DOHH2 (cell line): ENCODE data around the gene LEF1.

ENCODE experiments used
- H3F3A ChIP-seq: fragments of 200-600 bp; sonication (generic), shearing (Covaris generic); 2 replicates; pipeline ENCODE4 v1.6.0; 2016; ENCODE audit warnings: antibody characterized with exemption, mild to moderate bottlenecking; ENCODE audit not compliant: control insufficient read depth, insufficient read depth
- H3K27ac ChIP-seq: fragments of 200-600 bp; sonication (generic); 2 replicates; pipeline ENCODE4 v1.5.1; 2014; ENCODE audit warnings: low read depth, mild to moderate bottlenecking, low read length, moderate library complexity
- H3K27me3 ChIP-seq: fragments of 200-600 bp; sonication (generic); 2 replicates; pipeline ENCODE4 v1.6.1; 2014; ENCODE audit warnings: mild to moderate bottlenecking, low read length, mixed read lengths; ENCODE audit not compliant: control insufficient read depth
- H3K36me3 ChIP-seq: fragments of 200-600 bp; sonication (generic); 2 replicates; pipeline ENCODE4 v1.6.1; 2014; ENCODE audit warnings: mild to moderate bottlenecking, low read length, moderate library complexity, mixed read lengths; ENCODE audit not compliant: control insufficient read depth
- H3K4me1 ChIP-seq: fragments of 200-600 bp; sonication (generic); 2 replicates; pipeline ENCODE4 v1.6.1; 2014; ENCODE audit warnings: mild to moderate bottlenecking, low read length, mixed read lengths; ENCODE audit not compliant: control insufficient read depth
- H3K4me2 ChIP-seq: fragments of 200-600 bp; sonication (generic); 2 replicates; pipeline ENCODE4 v1.6.0; 2014; ENCODE audit warnings: mild to moderate bottlenecking, low read length, moderate library complexity
- H3K4me3 ChIP-seq: fragments of 200-600 bp; sonication (generic); 2 replicates; pipeline ENCODE4 v1.5.1; 2014; ENCODE audit warnings: mild to moderate bottlenecking, low read length, mixed read lengths
- H3K79me2 ChIP-seq: fragments of 200-600 bp; sonication (generic); 2 replicates; pipeline ENCODE4 v1.6.1; 2014; ENCODE audit warnings: mild to moderate bottlenecking, low read length, mixed read lengths; ENCODE audit not compliant: control insufficient read depth
- H3K9me2 ChIP-seq: fragments of 200-600 bp; sonication (generic); replicated peaks from 2 replicates; pipeline ENCODE4 v1.6.1; 2014; ENCODE audit warnings: mild to moderate bottlenecking, low read length, mixed read lengths; ENCODE audit not compliant: control insufficient read depth
- H3K9me3 ChIP-seq: fragments of 200-600 bp; sonication (generic); 2 replicates; pipeline ENCODE4 v1.6.1; 2014; ENCODE audit warnings: antibody characterized with exemption, low read length, mixed read lengths; ENCODE audit not compliant: control insufficient read depth, insufficient read depth
- H4K20me1 ChIP-seq: fragments of 200-600 bp; sonication (generic); 2 replicates; pipeline ENCODE4 v1.6.0; 2014; ENCODE audit warnings: low read depth, mild to moderate bottlenecking, antibody characterized with exemption, low read length, moderate library complexity; ENCODE audit not compliant: control insufficient read depth, insufficient read depth
- CTCF ChIP-seq: fragments of 200-600 bp; sonication (generic); IDR thresholded peaks from one replicate; pipeline ENCODE4 v1.5.1; 2014; ENCODE audit warnings: antibody characterized with exemption, mild to moderate bottlenecking, low read depth, low read length; ENCODE audit not compliant: poor library complexity, severe bottlenecking
- EZH2phosphoT487 ChIP-seq: fragments of 200-600 bp; sonication (generic); IDR thresholded peaks from 2 replicates; pipeline ENCODE4 v1.6.1; 2017; ENCODE audit warnings: borderline replicate concordance, mild to moderate bottlenecking, antibody characterized with exemption, low read length, moderate library complexity, mixed read lengths

The LEF1 gene

DNA sequence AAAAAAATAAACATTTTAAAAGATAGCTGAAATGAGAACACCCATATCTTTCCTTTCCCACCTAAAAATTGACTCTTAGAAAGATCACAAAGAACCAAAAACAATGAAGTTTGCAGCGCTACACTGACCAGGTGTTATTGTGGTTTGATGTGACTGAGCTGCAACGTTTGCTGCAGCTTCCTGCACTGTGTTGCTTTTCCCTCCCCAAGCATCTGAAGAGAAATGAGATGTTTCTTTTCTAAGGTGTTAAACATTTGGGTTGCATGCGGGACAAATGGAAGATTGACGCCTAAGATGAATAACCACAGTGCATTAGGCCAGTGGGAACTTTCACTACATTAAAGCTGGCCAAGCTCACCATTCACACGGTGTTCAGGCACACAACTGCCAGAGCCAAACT, 8.9 kb downstream of the LEF1 start:
- Histone ChIP-seq H3K27me3 (no peaks in the 10 kb centered on the region), H3K4me1 (peaks cover 58% of the 10 kb centered on the region), H3K4me2 (peak overlapping the region; percentile 68), H3K9me2 (no peaks in the 10 kb centered on the region), H3K79me2 (peaks cover 35% of the 10 kb centered on the region), H3K27ac (peak overlapping the region; percentile 54), H3F3A (peaks cover 10% of the 10 kb centered on the region), H3K4me3 (peak overlapping the region; percentile 53), H3K36me3 (peaks cover 43% of the 10 kb centered on the region), H4K20me1 (no peaks in the 10 kb centered on the region), H3K9me3 (no peaks in the 10 kb centered on the region)
- TF ChIP-seq EZH2phosphoT487 (no peak), CTCF (no peak)

GRCh38 chr4:108157655-108158054, 11.1 kb downstream of the LEF1 start:
- H4K20me1 ChIP-seq: no peaks in the 10 kb centered on the region
- no peaks in the 10 kb centered on the region for H3K9me2 ChIP-seq
- H3K4me2 ChIP-seq: no peak overlapping the region
- peaks cover 35% of the 10 kb centered on the region for H3K79me2 ChIP-seq
- H3K27me3 ChIP-seq: no peaks in the 10 kb centered on the region
- peaks cover 44% of the 10 kb centered on the region for H3K4me1 ChIP-seq
- TF ChIP-seq CTCF (no peak), EZH2phosphoT487 (no peak)
- no peak overlapping the region for H3K27ac ChIP-seq
- H3K4me3 ChIP-seq: no peak overlapping the region
- H3F3A ChIP-seq: no peaks in the 10 kb centered on the region
- no peaks in the 10 kb centered on the region for H3K9me3 ChIP-seq
- H3K36me3 ChIP-seq: peaks cover 36% of the 10 kb centered on the region

DNA sequence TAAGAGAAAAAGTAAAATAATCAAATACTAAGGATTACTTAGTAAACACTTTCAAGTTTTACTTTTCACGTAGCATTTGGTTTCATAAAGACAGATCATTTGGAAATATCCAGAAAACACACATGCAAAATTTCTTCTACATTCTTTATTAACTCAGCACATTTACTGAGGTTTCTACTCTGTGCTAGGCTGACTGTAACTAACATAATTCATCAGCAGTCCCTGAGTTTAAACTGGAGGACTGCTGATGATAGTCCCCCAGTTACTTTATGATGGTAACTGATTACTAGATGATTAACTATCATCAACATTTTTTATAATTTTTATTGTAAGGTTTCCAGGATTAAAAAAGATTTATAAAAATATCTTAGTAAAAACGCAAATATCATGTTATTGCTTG, 12.3 kb downstream of the LEF1 start:
- TF ChIP-seq CTCF (no peak), EZH2phosphoT487 (no peak)
- H3K4me2 ChIP-seq: no peak overlapping the region
- H3K9me3 ChIP-seq: no peaks in the 10 kb centered on the region
- no peaks in the 10 kb centered on the region for H3K27me3 ChIP-seq
- H3K4me3 ChIP-seq: no peak overlapping the region
- H3K4me1 ChIP-seq: peaks cover 31% of the 10 kb centered on the region
- no peaks in the 10 kb centered on the region for H4K20me1 ChIP-seq
- H3K27ac ChIP-seq: no peak overlapping the region
- H3F3A ChIP-seq: no peaks in the 10 kb centered on the region
- no peaks in the 10 kb centered on the region for H3K9me2 ChIP-seq
- H3K36me3 ChIP-seq: peaks cover 32% of the 10 kb centered on the region
- peaks cover 30% of the 10 kb centered on the region for H3K79me2 ChIP-seq

DNA sequence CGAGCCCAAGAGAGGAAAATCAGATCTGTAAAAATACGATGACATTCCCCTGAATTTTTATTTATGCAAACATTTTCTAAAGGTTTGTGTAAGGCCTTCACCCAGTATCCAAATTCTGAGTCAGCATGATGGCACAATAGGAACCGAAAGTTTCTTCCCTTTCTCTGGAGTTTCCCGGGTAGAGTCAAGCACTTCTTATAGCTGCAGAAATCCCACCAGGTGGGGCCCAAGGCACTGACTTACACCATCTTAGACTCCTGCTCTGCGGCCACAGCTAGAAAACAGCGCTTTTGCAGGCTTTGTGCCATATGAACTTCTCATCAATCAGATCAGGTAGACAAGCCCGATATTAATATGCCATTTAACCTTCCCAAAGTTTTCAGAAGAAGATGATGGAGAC, 13.4 kb downstream of the LEF1 start:
- TF ChIP-seq EZH2phosphoT487 (no peak), CTCF (no peak)
- Histone ChIP-seq H3F3A (no peaks in the 10 kb centered on the region), H4K20me1 (no peaks in the 10 kb centered on the region), H3K27ac (no peak overlapping the region), H3K27me3 (no peaks in the 10 kb centered on the region), H3K4me1 (peaks cover 21% of the 10 kb centered on the region), H3K9me3 (no peaks in the 10 kb centered on the region), H3K79me2 (peaks cover 25% of the 10 kb centered on the region), H3K4me3 (no peak overlapping the region), H3K9me2 (no peaks in the 10 kb centered on the region), H3K36me3 (peaks cover 30% of the 10 kb centered on the region), H3K4me2 (no peak overlapping the region)
